ENCODE measurements around the gene GALNT2.

The GALNT2 gene

DNA sequence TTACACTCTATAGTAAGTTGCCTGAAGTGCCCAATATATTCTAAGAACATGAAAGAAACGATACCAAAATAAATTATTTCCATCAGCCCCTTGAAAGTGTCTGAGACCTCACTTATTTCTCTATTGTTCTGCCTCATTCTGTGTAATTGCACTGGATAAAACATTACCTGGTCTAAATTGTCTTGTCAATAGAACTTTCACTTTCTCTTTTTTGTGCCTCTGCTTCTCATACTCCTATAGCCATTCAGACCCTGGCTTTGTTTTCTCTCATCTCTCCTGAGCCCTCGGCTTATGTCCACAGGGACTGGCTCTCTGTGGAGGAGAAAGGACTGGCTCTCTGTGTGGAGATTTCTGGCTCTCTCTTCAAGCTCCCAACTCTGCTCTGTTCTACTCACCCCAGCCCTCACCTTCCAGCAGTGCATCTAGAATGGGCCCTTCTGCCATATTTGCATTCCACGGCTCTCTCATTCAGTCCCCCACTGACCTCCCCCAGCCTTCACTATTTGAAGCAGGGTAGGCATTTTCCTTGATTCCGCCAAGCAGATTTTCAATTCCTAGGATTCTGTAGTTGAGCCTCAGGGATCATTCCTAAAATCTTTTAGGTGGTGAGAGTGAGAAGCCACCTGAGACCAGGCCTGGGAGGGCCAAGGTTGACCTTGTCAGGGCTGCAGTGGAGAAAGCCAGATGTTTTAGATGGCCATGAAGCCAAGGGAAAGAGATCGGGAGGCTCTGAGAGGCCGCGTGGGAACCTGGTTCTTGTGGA is 15.9 kb upstream of the GALNT2 start:
- no peak for DNase-seq (ENCODE audit: low read depth)

DNA sequence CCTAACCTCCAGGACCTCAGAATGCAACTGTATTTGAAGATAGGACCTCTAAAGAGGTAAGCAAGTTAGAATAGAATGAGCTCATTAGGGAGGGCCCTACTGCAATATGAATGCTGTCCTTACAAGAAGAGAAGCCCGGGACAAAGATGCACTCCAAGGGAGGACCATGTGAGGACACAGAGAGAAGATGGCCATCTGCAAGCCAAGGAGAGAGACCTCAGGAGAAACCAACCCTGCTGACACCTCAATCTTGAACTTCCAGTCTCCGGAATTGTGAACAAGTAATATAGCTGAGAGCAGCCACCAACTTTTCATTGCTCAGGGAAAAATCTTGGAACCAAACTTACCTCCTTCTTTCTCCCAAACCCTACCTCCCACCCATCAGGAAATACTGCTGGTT is 15.0 kb upstream of the GALNT2 start:
- DNase-seq (ENCODE audit: low read depth) = no peak

DNA sequence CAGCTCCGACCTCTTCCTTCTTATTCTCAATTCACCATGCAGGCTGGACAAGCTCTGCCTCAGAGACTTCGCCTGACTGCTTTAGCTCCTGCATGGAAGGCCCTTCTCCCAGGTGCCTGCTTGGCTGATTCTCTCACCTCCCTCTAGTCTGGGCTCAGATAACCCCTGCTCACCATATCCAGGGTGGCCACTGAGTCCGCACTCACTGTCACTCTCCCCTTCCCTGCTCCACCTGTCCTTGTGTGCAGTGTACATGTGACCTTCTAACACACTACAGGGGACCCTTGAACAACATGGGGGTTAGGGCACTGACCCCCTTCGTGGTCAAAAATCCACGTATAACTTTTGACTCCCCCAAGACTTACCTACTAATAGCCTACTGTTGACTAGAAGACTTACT is 14.4 kb upstream of the GALNT2 start:
- no peak for DNase-seq (ENCODE audit: low read depth)

DNA sequence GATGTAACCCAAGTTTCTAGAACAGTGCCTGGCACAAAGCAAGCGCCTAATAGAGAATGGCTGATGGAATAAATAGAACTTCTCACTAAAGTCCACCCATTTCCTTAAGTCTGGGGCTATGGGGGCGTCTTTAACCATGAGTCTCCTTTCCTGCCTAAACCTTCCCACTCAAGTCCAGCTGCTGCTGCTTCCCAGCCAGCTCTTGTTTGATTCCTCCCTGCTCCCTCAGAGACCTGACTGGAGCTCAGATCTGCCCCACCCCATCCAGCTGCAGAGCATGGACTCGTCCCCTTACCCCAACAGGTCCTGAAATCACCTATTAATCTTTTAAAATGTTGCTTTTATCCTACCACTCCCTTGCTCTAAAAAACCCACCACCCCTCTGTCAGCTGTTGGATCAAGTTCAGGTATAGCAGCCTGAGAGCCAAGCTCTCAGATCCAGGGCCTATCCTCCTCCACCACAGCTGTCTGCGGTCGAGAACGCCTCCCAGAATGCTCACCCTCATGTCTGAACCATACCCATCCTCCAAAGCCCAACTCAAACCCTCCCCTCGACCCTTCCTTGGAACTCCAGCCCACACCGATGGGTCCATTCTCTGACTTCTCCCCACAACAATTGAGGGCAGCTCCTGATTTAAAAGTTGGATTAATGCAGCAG is 12.8 kb upstream of the GALNT2 start:
- DNase-seq (ENCODE audit: low read depth) = no peak

DNA sequence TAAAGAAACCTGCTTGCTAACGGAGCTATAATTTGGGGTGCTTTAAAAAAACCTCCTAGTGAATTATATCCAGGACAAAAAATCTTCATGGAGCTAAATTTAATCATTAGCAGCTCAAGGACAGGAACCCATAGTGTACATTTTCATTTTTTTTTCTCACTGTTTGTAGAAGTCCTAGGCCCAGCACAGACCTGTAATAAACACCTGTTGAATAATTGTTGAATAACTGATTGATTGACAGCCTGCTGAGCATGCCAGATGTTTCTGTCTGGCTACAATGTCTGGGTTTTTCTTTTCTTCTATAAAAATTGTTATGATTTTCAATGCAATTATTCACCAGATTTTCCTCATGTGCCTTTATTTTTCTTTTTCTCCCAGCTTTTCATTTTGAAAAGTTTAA is 10.9 kb upstream of the GALNT2 start:
- no peak for DNase-seq (ENCODE audit: low read depth)

DNA sequence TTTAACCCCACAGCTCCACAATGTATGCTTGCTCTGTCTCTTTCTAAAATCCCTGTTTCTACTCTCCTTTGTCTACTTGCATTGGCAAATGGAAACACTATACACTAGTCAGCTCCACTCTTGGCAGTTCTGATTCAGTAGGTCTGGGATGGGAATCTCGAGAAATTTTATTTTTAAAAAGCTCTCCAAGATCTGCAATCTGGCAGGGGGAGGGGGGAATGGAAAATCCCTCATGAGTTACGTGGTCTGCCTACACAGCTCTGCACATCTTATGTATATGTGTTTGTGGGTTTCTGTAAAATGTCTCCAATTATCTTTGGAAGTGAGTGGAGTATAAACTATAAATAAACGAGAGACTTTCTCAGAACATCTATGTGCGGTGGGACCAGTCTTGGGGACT is 9.9 kb upstream of the GALNT2 start:
- DNase-seq (ENCODE audit: low read depth) = no peak

DNA sequence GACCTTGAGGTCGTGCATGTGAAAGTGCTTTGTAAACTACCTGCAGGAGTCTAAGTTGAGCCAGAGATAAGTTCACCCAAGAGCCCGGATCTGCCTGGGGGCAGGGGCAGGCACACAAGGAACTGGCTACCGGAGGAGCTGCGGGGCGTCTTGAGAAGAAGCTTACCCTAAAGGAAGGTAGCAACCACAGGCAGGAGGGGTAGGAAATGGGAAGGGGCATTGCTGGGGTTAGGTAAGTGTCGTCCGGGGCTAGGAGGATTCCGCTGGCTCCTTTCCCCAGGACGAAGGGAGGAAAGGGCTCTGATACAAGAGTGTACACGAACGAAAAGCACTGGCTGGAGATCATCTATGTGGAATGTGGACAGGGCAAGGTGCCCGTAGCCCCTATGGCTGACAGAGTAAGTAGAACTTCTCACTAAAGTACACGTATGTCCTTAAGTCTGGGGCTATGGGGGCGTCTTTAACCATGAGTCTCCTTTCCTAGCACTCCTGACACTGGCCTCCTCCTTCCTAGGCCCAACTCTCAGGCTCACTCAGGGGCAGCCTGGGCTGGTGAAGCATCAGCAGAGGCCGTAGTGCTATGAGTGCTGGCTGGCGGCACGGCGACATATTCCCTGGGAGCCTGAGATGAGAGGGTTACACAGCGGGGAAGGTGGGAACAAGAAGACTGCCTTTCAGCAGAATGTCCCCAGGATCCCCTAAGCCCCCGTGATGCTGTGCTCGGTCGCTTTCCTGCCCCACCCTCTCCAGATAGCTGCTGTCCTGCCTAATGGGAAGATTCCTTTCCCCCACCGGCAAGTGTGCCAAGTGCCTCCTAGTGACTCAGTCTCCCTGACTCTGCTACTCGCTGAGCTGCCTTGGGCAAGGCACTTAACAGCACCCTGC is 9.1 kb upstream of the GALNT2 start:
- DNase-seq (ENCODE audit: low read depth) = no peak

DNA sequence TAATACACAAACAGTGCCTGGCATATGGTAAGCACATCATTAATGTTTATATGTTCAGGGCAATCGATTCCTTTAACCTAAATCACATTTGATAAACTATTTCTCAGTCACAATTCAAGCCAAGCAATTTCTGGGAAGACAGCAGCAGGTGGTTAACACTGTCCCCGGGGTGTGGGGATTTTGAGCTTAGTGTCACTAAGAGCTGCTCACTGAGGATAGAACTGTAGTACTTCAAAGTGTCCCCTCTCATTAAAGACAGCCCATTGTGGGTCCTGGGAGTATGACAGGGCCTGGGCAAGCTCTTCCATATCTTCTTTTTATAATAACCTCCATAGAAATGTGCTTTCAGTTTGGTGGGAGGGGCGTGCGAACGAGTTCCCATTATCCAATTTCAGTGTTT is 8.4 kb upstream of the GALNT2 start:
- DNase-seq (ENCODE audit: low read depth) = no peak

DNA sequence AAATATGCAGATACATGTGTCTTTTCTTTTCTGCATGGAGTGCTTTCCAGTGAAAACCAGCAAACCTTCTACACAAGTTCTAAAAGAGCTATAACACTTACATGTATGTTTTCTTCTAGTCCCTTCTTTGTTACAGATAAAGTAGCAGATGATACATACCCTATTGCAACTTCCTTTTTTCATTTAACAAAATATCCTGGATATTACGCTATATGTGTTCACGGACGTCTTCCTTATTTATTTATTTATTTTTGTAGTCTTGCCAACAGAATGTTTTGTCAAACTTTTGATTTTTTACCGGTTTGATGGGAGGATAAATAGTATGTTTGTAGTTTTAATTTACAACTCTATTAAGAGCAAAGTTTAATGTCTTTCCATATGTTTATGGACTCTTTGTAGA is 5.2 kb upstream of the GALNT2 start:
- no peak for DNase-seq (ENCODE audit: low read depth)

DNA sequence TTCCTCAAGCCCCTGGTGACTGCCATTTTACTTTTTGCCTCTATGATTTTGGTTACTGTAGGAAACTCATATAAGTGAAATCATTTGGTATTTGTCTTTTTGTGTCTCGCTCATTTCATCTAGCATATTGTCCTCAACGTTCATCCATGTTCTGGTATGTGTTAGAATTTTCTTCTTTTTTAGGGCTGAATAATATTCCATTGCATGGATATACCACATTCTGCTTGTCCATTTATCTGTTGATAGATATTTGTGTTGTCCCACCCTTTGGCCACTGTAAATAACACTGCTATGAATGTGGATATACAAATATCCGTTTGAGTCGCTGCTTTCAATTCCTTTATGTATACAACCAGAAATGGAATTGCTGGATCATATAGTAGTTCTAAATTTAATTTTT is 4.5 kb upstream of the GALNT2 start:
- DNase-seq (ENCODE audit: low read depth) = no peak

DNA sequence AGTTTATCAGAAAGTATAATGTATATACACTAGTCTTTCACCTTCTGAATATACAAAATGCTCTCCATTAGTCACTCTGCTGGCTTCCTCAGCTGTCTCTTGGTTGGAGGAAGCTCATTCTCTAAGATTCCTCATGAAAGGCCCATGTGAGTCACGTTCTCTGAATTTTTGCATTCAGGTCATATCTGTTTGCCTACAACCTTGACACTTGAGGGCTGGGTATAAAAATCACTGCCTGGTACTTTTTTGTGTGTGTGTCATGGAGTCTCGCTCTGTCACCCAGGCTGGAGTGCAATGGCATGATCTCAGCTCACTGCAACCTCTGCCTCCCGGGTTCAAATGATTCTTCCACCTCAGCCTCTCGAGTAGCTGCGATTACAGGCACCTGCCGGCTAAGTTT is 2.8 kb upstream of the GALNT2 start:
- no peak for DNase-seq (ENCODE audit: low read depth)

DNA sequence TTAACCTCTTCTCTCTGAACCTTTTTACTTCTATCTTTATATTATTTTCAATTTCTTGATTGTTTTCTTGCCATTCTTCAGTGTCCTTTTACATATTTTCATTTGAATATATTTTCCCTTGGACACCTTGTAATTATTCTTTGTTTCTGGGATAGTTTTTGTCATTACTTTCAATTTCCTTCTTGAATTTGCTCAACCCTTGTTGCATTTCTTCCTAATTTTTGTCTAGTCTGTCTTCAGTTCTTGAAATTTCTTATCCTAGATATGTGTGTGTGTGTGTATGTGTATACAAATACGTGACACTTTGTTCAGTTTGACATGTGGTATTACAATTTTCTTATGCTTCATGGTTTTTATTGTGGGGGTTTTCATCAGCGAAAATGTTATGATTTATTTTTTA is 1.9 kb upstream of the GALNT2 start:
- no peak for DNase-seq (ENCODE audit: low read depth)

DNA sequence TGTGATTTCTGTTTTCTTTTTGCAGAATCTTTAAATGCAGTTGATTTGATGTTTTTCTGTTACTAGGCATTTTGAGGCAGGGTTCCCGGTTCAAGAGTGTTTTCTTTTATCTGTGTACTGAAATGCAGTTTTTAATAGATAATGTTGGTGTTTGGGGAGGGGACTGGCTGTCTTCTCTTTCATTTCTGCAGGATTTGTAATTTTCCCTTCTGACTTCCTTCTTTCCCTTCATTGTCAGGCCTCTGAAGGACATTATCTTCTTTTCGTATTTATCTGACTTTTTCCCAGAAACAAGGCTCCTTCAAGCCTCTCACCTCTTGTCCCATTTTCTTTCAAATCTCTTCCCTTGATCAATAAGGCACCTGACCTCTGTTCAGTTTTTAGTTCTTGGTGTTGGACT is 1.5 kb upstream of the GALNT2 start:
- DNase-seq (ENCODE audit: low read depth) = no peak

DNA sequence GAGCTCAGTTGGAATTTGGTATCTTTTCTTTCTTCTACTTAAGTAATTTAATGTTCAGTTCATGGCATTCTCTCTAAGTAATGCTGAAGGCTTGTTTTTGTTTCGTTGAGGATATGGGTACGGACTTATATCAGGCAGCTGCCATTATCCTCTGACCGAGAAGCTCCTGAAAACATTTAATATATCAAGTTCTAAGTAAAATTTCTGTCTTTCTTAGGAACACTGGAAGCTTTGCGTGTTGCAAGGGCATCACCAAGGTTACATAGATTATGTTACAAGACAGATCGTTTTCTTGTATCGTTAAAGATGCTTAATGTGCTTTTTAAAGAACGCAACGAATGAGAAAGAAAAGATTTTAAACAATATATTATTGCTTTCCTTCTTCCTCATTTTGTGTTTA is 1.0 kb upstream of the GALNT2 start:
- no peak for DNase-seq (ENCODE audit: low read depth)

DNA sequence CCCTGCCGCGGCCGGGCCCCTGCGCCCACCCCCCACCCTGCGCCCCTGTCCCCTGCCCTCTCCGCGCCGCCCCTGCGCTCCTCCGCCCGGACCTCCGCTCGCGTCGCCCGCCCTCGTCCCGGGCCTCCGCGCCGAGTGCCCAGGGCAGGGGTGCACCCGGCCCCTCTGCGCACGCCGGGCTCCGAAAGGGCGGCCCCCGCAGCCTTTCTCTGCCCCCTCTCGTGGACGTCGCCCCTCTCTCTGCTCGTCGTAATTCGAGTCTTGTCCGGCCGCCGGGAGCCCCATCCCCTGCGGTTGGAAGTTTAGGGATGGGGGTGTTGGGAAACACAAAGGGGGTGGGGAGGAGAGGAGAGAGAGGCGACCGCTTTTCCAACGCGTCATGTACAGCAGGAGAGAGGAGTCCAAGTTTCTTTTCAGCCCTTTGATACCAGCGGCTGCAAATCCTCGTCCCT is 407 bp downstream of the GALNT2 start:
- DNase-seq (ENCODE audit: low read depth) = no peak

DNA sequence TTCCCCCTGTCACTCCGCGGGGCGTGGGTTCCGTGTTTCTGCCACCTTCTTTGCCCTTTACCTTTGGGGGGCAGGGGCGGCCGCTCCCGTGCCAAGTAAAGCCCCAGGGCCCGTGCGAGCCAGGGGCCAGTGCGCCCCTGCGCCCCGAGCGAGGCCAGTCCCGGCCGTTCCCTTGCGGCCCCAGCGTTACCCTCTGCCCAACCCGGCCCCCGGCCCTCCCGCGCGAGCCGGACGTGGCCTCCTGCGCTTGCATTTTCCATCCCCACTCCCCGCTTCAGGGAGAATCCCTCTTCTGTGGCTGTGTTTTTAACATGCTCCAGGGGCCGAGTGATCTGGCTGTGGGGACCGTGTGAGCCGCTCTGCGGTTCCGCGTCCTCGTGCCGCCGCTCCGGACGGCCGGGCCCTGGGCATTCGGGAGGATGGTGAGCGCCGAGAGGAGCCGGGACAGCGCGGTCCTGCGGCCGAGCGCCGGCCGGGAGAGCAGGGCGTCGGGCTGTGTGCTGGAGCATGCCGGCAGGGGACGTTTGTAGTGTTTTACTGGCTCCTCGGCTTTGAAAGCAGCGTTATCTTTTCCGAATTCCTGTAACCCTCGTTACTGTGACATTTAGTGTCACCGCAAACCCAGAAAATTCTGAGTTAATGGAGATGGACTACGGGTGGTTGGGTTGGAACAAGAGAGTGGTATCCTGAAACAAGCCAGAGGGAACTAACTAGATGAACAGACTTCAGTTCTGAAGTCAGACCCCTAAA is 1.0 kb downstream of the GALNT2 start:
- no peak for DNase-seq (ENCODE audit: low read depth)

DNA sequence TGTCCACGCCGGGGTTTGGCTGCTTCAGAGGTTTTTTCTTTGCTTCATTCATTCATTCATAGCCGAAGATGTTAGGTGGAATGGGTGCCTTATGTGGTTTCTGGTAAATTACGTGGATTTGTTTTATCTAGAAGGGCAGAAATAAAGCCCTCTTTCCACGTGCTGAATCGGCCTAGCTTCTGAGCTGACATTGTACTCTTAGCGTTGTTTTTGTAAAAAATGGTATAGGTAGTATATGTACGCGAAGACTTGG is 1.5 kb downstream of the GALNT2 start:
- no peak for DNase-seq (ENCODE audit: low read depth)

DNA sequence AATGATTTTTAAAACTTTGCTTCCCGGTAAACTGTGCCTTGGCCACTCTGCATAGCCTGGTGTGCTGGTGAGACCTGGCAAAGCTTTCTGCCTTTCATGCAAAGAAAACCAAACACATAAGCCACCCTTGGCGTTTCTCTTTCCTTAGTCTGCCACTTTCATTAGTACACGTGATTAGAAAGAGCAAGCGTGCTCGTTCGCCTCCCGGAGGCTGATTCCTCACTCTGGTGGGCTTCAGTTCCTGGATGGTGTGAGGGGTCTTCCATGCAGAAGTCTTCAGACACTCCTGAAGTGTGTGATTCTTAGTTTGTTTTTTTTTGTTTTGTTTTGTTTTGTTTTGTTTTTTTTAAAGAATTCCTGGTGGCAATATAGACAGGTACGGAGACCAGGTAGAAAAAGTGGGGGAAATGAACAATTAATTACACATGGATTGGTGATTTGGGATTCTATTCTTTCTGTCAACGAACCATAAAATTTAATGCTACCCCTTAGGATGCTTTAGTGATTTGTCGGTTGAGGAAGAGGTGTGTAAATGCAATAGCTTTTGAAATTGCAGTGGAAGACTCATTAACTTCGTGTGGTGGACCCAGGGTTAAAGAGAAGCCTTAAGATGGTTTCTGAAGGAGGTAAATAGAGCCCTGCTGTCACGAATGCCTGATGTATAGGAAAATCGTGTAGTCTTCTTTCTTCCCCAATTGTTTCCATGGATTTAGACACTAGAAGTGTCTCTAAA is 2.1 kb downstream of the GALNT2 start:
- DNase-seq (ENCODE audit: low read depth) = no peak

DNA sequence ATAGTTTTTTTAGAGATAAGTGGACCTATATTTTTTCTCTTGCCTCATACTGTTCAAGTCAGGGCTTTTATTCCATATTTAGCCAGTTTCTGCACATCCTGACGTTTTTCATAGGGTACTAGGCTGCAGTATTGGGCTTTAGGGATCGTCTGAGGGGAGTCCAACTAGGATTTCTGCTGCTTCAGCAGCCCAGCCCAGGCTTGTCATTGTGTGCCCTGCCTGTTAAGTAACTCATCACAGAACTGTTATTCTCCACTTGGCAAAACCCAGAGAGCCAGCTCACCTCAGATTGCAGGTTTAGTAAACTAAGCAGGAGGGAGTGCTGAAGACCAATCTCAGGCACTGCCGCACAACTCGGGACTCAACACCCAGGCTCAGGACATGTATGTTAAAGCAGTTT is 2.8 kb downstream of the GALNT2 start:
- DNase-seq (ENCODE audit: low read depth) = no peak

DNA sequence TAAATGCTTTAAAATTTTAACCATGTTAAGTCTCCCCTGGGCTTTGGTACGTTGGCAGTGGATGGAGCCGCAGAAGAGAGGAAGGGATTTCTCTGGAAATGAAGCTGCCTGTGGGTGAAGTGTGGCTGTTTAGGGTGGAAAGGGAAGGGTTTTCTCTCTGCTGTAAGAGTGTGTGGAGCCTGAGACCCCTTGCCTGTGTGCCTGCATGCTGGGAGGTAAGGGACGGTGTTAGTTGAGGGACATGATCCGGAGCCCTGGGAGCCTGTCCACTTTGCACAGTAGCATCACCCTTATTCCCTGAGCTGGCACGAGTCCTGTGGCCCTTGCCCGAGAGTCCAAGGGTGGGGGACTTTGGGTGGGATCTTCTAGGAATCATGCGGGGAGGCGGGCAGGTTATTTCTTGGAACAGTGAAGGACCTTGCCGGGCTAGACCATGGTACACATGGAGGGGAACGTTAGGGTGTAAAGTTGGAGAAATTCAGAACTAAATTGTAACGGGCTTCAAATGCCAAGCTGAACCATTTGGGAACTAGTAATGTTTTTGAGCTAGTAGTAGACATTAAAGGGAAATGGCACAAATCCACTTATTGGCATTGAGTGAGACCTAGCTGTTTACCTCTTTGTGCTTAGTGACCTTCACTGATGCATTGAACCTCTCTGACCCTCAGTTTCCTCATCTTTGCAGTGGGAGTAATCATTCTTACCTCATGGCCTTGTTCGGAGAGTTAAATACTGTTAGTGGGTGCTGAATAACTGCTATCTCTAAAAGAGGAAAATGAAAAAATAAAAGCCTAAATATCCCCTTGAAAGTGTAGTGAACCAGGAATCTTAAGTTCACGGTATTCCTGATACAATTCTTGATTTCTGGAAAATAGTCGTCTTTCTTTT is 3.5 kb downstream of the GALNT2 start:
- no peak for DNase-seq (ENCODE audit: low read depth)

DNA sequence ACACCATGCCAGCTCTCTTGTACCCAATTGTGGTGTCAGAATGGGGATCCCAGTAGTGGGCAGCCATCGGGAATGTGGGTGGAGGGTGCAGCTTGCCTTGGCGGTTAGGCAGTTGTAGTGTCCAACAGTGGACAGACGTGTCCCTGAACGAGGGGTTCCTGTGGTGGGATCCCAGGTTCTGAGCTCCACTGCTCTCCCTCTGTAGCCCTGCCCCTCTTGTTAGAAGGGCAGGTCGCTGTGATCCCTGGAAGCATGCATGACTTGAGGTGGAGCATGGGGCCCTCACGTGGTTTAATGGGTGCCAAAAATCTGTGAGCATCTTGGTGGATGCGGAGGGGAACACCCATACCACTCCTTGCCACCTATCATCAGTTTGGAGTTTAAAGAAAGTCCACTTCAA is 4.3 kb downstream of the GALNT2 start:
- DNase-seq (ENCODE audit: low read depth) = no peak

Measured in stimulated activated CD8-positive, alpha-beta memory T cell treated with anti-CD3 and anti-CD28 coated beads, Interleukin-7, amount 100 ng/mL, for 24 hours (primary cell).